ENCODE results near the gene MAPK6. TPM values are rescaled to one million over a fixed set of nuclear protein-coding genes. Genes with fewer than 3 reads are reported as not detected.

MAPK6 gene
- total and polyA plus RNA-seq, 9 of the 15 experiments (the other 6 are each of a cell fraction or from before 2014, with no cell fraction given) = 28.5 to 97.1 (median 74.0) TPM

GRCh38 chr15:52018693-52019393 lies at the start of gene MAPK6 (continued):
- no peak for TF ChIP-seq ELK1 (CRISPR knock-in tag; IDR thresholded peaks at IDR 0.05)
- TF ChIP-seq RUNX1 (IDR thresholded peaks at IDR 0.05; ENCODE audit: low read depth) = 0 out of 2 replicates have a peak, but pooled peaks have one; percentile 45
- no peak for TF ChIP-seq CREBBP (IDR thresholded peaks at IDR 0.05; ENCODE audit: low read depth, low read length)
- TF ChIP-seq PML (IDR thresholded peaks at IDR 0.05; ENCODE audit: low read length) = peak; percentile 60; the same call in 1 of the 2 replicates
- TF ChIP-seq ZNF121 (CRISPR knock-in tag; conservative IDR thresholded peaks at IDR 0.05) = no peak
- no peak for TF ChIP-seq JUNB (CRISPR knock-in tag; conservative IDR thresholded peaks at IDR 0.05)
- no peak for TF ChIP-seq NEUROD1 (IDR thresholded peaks at IDR 0.05; ENCODE audit: borderline replicate concordance, low read depth, low read length, partially characterized antibody)
- no peak for TF ChIP-seq YBX1 (IDR thresholded peaks at IDR 0.05)
- TF ChIP-seq HMG20A (CRISPR knock-in tag; conservative IDR thresholded peaks at IDR 0.05) = no peak
- TF ChIP-seq HMGN3 (IDR thresholded peaks at IDR 0.05; ENCODE audit: borderline replicate concordance, extremely low read depth, insufficient read length, low read depth, low read length) = peak; percentile 92
- TF ChIP-seq ETS1 (conservative IDR thresholded peaks at IDR 0.05; ENCODE audit: control insufficient read depth, low read depth, low read length) = peak; percentile 81; the same call in 1 of the 2 replicates
- TF ChIP-seq TRIM25 (IDR thresholded peaks at IDR 0.05; ENCODE audit: borderline replicate concordance) = no peak
- 0 out of 2 replicates have a peak, but pooled peaks have one; percentile 5 for TF ChIP-seq HDAC6 (IDR thresholded peaks at IDR 0.05; ENCODE audit: low read depth, low read length)
- peak in 1 of 2 experiments; percentile 15; a peak in 2 of 4 replicates for TF ChIP-seq ZNF639 (CRISPR knock-in tag; conservative IDR thresholded peaks at IDR 0.05 in 1 of 2, IDR thresholded peaks at IDR 0.05 in 1 of 2)
- no peak for TF ChIP-seq DIDO1 (tag; IDR thresholded peaks at IDR 0.05; ENCODE audit: low read depth)
- no peak for TF ChIP-seq ZNF780A (CRISPR knock-in tag; IDR thresholded peaks at IDR 0.05)
- no peak for TF ChIP-seq ARID2 (IDR thresholded peaks at IDR 0.05)
- no peak for TF ChIP-seq THRAP3 (IDR thresholded peaks at IDR 0.05; ENCODE audit: borderline replicate concordance)
- no peak for TF ChIP-seq NFXL1 (CRISPR knock-in tag; IDR thresholded peaks at IDR 0.05)
- no peak for TF ChIP-seq CSDE1 (IDR thresholded peaks at IDR 0.05)
- peak in 1 of 2 experiments; percentile 65; a peak in 1 of 4 replicates for TF ChIP-seq SIN3A (IDR thresholded peaks at IDR 0.05; ENCODE audit: borderline replicate concordance in 2 of 2, control insufficient read depth in 1 of 2, low read depth in 2 of 2, low read length in 2 of 2)
- TF ChIP-seq LARP7 (IDR thresholded peaks at IDR 0.05) = no peak
- no peak for TF ChIP-seq ZNF274 (IDR thresholded peaks at IDR 0.05; ENCODE audit: borderline replicate concordance, low read depth, low read length)

All from K562 (cell line).